HG03066 (cell line): ENCODE results near the gene IGFBP1.

ENCODE experiments used
- ATAC-seq: cut with Tn5 transposase; IDR thresholded peaks from one replicate; pipeline ENCODE4 v1.9.1; 2021; ENCODE audit warnings: low read depth; ENCODE audit not compliant: unreplicated experiment

Gene IGFBP1

DNA sequence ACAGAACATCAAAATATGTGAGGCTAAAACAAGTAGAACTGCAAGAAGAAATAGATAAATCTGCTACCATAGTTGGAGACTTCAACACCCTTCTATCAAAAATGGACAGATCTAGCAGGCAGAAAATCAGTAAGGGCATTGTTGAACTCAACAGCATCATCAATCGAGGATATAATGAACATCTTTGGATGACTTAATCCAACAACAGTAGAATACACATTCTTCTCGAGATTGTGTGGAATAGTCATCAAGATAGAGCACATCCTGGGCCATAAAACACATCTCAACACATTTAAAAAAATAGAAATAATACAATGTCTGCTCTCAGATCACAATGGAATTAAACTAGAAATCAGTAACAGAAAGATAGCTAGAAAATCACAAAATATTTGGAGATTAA lies 9.9 kb downstream of the IGFBP1 start:
- ATAC-seq: no peak

DNA sequence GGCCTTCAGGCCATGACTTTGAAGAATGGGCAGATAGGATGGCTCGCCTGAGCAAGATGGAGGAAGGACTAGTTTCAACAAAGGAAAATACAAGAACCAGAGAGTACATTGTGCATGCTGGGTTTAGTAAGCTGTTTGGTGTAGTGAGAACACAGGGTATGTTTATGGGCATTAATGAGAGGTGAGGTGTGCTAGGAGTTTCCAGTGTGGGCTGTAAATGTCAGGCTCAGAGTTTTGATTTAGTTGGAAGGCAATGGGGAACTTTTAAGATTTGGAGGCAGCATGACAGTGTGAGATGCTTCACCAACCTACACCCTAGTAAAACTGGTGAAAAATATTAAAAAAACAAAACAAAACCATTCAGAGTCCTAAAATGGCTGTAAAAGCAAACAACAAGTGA lies 13.3 kb downstream of the IGFBP1 start:
- ATAC-seq: no peak

DNA sequence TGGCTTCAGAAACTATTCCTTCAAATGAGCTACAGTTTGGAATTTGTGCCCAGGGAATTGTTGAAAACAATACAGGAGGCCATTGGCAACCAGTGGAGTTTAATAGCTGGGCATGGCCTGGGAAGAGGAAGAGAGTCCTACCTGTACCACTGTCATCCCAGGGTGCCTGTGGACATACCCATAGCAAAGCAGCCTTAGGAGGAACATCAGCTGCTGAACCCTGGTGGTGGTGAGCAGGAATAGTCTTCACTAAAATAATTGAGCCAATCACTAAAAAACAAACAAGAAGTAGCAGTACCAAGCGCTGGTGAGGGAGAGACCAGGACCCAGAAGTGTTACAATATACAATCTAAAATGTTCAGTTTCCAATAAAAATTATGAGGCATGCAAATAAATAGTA lies 14.5 kb downstream of the IGFBP1 start:
- ATAC-seq: no peak

DNA sequence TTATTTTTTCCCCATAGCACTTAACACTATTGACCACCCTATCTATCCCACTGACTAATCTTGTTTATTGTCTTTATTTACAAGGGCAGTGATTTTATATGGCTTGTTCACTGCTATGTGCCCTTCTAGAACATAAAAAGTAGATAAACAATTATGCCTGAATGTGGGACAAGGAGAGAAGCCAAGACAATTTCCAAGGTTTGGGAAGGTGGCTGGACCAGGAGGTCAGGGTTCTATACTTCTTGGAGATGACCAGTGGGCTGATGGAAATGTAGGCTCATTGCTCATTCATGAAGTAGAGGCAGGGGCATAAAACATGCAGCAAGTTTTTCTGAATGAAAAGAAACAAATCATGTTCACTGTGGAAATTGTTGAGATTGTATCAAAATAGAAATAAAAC lies 21.3 kb downstream of the IGFBP1 start:
- no peak for ATAC-seq

DNA sequence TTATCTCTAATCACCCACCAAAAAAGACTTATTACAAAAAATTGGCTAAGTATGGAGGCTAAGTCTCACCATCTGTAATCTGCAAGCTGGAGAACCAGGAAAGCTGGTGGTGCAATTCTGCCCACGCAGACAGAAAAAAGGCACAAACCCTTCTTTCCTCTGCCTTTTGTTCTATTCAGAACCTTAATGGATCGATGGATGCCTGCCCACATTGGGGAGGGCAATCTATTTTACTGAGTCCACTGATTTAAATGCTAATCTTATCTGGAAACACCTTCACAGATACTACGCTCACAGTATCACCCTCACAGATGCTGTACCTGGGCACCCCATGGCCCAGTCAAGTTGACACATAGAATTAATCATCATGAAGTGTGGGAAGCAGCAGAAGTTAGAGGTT lies 22.6 kb downstream of the IGFBP1 start:
- no peak for ATAC-seq

DNA sequence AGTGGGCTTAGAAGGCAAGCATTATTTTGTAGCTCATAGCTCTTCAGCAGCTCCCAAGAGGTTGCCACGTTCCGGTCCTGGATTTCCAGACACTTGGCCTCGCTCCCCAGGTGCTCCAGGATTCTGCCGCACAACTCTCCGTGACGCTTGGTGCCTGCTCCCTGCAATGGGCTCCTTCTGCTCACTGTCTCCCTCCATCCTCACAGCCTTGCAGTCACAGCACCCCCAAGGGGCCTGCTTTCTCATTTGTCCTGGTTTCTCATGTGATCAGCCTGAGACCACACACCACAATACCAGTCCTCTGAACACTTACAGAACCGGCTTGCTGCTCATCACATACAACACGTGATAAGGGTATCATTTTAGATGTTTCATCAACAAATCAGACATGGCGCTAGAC lies 23.0 kb downstream of the IGFBP1 start:
- ATAC-seq: no peak

DNA sequence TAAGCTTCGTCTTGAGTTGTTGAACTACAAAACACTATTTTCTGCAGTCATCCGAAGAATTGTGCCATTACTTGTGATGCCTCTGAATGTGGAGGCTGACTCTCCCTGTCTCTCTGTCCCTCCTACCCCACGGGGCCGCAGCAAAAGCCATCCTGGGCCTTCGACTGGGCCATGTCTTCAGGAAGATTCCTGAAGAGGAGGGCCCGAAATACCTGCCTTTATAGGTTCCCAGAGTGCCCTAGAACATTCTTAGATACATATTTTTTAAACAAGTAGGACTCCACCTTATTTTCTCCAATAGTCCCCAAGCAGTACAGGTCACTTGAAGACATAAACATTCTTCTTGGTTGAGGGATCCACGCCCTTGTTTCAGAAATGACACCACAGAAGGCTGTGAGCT lies 24.7 kb downstream of the IGFBP1 start:
- no peak for ATAC-seq

DNA sequence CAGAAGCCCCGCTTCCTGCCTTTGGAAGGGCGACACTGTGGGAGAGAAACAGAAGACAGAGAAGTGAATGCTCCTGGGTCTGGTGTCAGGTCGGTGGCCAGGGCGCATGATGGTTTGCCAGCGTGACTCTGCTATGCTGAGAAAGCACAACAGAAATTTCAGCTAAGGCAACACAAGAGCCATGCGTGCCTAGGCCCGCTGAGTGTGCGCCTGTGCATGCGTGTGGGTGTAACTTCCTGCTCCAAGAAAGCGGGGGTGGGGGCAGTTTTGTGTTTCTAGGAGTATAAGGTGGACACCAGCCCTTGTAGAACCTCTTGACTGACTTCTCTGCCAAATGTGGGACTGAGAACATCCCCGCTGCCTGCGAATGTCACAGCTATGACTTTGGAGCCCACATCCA lies 26.6 kb downstream of the IGFBP1 start:
- ATAC-seq: no peak

DNA sequence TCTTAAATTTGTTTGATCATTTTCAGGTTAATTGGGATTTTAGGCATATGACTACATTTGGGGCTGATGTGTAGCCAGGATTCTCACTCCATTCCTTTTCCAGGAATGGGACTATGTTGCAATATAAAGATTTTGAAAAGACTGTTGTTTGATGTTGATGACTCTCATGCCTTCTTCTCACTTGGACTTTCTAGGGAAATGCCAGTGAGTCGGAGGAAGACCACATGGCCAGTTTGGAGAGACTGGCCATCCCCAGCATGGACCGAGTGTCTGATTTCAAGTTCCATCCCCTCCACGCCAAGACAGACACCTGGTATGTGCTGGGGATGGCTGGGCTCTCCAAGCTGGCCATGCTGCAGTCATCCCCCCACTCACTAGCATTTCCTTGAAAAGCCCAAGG lies 27.3 kb downstream of the IGFBP1 start:
- no peak for ATAC-seq

DNA sequence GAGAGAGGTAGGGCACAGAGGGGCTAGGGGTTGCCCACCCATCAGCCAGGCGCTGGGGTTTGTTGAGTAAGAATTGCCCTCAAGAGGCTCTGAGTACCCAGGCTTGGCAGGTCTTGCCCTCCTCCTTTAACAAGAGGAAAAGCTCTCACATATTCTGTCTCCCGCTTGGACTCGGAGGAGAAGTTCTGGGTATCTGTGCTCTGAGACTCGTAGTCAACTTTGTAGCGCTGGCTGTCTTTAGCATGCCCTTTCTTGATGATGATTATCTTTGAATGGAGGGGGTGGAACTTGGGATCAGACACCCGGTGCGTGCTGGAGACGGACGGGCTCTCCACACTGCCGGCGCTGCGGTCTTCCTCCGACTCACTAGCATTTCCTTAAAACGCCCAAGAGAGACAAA lies 28.8 kb downstream of the IGFBP1 start:
- no peak for ATAC-seq

DNA sequence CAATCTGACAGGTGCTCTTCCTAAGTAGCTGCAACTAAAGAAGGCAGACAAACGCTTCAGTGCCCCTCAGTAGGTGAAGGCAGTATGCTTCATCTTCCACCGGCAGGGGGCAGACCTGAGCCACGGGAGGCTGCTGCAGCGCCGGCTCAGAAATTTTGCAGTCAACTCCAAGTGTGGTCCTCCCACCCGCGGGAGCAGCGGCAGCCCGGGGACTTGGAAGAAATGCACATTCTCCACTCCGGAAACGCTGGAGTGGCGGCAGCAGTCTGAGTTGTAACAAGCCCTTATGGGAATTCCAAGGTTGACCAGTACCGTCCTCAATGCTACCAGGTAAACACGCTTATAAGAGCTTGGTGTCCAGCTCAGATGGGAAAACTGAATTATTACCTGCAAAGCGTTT lies 29.4 kb downstream of the IGFBP1 start:
- ATAC-seq: peak; percentile 66

DNA sequence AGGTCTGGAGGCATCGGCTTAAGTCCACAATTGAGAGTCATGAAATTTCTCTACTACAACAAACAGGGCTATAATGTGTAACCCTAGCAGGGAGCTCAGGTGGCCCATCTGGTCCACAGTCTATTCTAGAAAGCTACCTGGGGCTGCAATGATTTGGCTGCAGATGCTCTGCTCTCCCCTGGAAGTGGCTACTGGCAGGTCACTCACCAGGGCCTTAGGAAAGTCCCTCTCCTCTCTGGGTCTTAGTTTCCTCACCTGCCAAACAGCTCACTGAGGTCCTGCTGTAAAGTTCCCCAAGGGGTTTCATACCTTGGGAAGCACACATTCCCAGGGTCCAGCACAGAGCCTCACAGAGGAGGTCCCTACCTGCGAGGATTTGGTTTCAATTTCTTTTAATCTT lies 30.3 kb downstream of the IGFBP1 start:
- no peak for ATAC-seq

DNA sequence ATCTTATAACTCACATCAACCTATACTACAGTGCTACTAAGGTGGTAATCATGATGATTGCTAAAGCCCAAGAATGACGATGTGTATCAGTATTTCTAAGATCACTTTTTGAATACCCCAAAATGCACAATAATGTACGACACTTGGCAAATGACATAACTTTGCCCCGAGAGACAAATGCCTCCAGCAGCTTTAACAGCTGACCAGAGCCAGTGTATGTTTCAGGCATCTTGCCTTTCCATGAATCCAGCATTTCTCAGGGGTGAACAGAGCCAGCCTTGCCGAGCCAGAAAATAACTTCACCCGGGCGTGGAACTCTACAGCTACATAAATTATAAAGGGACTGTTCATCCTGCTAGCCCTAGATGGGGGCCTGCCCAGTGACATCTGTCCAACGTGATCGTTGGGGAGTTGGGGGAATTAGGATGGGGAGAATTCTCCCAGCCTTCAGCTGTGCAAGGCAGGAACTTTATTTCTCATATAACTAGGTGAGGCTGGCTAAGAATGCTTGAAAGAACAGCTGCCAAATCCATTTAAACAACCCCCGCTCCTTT lies 31.0 kb downstream of the IGFBP1 start:
- ATAC-seq: no peak

DNA sequence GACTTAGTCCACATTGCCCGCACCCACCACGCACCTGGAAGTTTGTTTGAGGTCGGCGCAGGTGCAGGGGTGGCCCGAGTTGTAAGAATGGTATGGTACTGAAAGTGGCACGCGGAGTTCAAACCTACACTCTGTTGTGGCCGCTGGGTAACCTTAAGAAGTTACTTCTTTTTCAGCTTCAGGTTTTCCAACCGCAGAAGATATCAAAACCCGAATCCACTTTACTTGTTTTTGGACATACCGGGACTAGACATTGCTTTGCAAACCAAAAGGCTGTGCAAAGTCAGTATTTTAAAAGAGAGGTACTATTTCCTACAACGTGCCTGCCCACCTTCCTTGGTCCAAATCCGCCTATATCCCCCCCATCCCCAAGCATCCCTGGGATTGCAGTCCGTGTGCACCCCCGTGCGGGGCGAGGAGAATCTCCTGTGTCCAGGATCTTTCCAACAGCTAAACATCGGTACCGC lies 31.7 kb downstream of the IGFBP1 start:
- ATAC-seq: no peak

DNA sequence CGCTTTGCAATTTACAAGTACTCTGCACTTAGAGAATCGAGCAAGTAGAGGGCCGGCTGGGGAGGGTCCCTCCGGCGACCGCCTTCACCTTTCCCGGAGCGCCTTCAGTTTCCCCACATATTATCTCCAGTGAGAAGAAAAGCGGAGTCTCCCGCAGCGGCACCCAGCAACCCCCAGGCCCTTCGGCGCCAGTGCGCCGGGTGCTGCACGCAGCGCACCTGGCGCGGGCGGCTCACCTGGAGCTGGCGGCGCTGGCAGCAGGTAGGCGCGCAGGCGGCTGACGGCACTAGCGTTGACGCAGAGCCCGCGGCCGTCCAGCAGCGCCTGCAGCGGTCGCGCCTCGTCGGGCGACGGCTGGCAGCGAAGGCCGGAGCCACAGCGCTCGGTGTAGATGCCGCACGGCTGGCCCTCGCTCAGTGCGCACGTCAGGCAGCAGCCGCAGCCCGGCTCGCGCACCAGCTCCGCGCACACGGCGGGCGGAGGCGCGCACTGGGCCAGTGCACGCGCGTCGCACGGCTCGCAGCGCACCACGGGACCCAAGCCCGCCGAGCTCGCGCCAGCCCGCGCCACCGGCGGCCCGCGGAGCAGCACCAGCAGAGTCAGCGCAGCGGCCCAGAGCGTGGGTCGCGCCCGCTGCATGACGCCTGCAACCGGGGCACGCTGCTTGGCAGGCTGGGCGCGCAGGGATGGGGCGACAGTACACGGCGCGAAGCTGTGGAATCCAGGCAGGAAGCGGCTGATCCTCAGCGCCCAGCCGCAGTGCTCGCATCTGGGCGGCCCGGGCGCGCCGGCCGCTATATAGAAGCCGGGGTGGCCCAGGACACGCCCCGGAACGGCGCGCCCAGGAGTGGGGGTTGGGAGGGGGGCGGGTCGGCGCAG lies 32.5 kb downstream of the IGFBP1 start, which contains the start of gene IGFBP3:
TSS of gene IGFBP3 (minus strand) at position 771 of the 879 bp plus-strand sequence. CDS start at position 639, 132 bp downstream.
- ATAC-seq: no peak

DNA sequence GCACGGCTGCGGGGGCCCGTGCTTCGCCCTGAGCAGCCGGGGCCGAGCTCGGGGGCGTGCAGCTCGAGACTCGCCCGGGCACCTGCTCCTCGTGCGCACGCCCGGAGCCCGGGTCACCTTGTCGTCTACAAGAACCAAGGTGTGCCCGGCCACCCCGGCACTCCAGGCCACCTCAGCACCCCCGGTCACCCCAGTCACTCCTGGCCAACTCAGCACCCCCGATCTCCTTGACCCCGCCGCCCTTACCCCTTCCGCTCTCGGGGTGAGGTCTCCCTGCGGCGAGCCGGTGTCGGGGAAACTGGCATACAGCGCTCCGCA lies 33.1 kb downstream of the IGFBP1 start:
- ATAC-seq: no peak

DNA sequence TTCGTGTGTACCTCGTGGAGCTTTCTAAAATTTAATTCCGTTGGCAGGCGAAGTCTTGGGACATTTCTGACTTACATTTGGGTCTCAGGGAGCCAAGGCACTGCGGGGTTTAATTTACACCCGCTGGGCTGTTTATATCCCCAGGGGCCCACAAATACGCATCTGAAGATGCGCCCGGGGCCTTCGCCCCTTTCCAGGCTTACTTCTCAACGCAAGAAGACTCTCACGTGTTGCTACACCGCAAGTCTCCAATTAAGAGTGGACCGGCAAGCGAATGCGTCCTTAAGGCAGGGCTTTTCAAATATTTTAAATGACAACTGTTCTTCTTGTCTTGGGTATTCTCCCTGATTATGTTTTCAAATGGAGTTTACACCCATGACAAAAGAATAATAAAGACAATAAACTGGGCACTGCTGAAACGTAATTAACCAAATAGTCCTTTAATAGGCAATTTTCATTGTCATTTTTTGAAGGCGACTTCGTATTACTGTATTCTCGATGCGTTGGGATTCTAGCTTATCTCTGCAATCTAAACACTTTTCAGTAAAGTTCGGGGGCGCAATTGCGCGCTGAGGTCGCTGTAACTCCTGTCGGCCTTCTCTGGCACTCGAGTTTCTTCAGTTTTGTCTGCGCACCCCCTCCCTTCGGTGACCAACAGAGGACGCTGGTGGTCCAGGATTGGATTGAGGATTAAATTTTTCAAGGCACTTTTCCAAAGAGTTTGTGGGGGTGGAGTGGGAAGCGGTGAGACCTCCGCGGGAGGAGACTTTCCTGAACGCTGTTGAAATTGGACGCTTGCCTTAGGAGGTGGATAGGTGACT lies 33.6 kb downstream of the IGFBP1 start:
- ATAC-seq: no peak

DNA sequence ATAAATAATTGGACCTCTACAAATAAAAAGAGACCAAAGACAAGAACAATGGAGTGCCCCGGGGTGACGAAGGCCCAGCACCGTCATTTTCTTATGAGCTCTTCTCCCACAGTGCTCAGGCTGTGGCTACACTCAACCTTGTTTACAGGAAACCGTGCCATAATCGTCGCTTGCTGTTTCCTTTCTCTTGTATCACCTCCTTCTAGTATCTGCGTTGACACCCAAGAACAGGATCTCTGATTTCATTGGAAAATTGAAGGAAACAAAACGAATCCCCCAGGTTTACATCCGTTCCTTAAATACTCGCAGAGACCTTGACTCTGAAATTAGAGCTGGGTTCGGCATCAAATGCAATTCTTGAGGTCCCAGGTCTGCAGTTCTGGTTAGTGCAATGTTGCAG lies 34.5 kb downstream of the IGFBP1 start:
- ATAC-seq: no peak

DNA sequence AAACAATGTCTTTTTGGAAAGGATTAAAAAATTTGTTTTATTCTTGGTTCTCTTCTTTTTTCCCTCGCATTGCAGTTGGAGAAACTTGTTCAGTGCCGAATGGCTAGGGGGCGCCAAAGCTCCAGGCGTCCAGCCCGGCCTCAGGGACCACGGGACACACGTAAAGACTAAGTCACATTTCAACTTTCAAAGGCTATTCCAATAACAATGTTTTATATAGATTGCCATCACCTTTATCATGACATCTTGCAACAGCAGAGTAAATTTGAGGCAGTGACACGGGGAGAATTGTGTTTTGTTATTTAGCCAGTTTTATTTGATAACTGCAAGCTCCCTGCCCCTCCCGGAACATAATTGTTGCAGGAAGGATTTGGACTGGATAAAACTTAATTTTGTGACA lies 35.0 kb downstream of the IGFBP1 start:
- ATAC-seq: no peak

DNA sequence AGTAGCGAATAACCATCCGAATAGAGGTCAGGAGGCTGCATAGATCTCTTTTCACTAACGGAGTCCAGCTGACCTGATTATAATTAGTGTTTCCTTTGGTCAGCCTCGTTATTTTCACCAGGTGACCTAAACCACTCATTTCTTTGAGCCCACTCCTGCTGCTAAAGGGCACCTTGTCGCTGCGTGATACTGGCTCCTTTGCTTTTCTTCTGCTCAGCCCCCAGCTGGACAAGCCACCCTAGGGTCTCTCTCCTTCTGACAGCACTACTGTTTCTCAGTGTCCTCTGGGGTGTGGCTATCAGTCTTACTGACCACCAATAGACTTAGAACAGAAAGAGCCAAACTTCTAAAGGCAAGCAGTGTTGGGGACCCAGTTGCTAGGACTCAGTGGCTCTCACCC lies 35.5 kb downstream of the IGFBP1 start:
- ATAC-seq: no peak

DNA sequence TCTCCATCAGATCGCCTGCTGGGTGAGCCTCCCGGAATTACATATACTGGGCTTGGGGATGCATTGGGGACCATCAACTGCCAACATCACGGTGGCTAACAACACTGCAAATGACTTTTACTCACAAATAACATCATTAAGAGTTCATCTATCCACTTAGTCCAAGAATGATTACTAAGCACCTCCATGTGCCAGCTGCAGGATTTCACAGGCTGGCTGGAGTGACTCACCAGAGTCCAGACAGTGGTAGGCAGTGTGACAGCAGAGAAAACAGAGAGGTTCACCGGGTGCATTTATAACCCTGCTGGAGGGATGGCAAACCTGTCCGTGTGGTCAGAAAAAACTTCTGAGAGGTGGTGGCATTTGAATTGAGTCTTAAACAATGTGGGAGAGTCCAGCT lies 36.0 kb downstream of the IGFBP1 start:
- ATAC-seq: no peak

DNA sequence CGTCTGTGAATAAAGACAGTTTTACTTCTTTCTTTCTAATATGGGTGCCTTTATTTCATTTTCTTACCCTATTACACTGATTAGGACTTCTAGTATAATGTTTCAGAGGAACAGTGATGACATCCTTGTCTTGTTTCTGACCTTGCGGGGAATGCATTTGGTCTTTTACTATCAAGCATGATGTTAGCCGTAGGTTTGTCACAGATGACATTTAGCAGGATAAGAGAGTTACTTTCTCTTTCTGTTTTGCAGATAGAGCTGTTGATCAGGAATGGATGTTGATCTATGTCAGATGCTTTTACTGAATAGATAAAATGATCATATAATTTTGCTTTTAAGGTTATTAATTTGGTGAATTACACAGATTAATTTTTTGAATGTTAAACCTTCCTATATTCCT lies 39.4 kb downstream of the IGFBP1 start:
- ATAC-seq: no peak
